HS-5 (cell line): ENCODE data around the gene SIAH3.
"Not testable (repeated sequence)": the region's sequence is repeated elsewhere in the genome, so short reads cannot be mapped to it uniquely, and the experiment has no call there.

ENCODE experiments used
- DNase-seq: peaks from one replicate; pipeline ENCODE4 v3.0.0-alpha.2; 2012; ENCODE audit warnings: low read depth

Gene SIAH3, protein sequence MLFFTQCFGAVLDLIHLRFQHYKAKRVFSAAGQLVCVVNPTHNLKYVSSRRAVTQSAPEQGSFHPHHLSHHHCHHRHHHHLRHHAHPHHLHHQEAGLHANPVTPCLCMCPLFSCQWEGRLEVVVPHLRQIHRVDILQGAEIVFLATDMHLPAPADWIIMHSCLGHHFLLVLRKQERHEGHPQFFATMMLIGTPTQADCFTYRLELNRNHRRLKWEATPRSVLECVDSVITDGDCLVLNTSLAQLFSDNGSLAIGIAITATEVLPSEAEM

DNA sequence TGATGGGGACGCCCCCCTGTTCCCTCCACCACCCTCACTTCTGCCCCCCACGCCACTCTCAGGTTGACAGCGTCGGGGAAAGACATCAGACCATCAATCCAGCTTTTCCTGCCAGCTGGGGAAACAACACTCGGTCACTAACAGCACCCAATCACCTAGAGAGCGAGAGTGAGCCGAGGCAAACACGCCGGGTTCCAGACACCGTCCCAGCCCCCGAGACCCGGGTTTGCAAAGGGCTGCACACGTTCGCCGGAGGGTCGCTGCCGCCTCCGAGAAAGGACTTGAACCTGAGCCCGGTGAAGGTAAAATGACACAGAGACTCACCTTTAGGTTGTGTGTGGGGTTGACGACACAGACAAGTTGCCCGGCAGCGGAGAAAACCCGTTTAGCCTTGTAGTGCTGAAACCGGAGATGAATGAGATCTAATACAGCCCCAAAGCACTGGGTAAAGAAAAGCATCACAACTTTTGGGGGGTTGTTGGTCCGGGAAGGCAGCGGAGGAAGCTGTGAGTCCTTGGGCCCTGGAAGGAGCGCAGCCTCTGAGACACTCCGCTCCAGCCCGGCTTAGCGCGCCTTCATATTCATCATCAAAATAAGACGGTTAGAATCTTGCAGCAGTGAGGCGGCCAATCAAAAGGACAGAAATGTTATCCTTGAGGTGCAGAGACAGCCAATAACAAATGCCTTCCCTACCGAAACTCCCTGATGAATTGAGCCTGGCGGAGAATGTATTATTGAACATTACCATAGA is at the start of gene SIAH3:
SIAH3 (minus strand) TSS at position 583 of the 751 bp plus-strand sequence; CDS start at position 459, 124 bp downstream.
- no peak for DNase-seq

DNA sequence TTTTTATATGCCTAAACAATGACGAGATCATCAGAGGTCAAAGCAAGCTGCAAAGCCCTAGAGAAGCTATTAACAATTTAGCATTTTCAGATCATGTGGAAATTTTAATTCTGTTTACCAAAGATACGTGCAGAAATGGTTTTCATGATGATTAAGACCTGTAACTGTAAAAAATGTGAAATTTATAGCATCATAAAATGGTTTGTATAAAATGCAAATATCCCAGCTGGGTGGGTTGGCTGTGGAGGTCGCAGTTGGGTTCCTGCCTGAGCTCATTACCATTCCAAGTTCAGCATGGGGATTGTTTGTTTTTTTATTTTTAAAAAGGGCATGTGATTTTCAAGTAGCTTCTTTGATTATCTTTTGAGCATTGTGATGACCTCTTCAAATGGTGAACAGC is 47.9 kb upstream of the SIAH3 start:
- no peak for DNase-seq

DNA sequence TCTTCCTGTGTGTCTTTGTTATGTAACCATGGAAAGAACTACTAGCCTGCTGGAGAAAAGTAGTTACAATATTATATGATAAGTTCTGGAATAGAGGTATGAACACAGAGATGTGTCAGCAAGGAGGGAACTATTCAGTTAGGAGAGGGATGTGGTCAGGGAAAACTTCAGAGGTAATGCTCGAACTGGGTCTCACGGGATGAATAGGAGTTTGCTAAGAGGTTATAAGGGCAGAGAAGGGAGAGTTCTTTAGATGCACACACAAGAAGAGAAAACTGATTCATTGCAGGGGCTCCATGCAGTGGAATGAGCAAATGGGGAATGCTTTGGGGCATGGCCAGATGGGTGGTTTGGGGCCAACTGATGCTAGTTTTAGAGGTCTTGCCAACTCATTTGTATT is 46.0 kb upstream of the SIAH3 start:
- no peak for DNase-seq

DNA sequence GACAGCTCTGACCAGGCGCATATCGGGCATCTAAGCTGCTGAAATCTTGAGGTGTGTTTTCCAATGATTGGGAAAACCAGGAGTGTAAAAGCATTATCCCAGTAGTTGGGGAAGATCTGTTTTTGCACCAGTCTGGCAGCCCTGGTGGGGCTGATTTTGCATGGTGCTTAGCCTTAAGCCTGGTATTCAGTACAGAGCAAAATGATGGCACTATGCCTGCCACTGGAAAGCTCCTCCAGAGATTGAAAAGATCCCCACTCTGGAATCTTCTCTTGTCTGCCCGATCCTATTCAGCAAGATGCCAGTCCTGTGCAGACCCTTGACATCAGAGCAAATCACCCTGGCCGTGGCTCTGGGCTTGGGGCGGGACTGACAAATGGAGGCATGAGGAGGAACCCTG is 44.7 kb upstream of the SIAH3 start:
- no peak for DNase-seq

DNA sequence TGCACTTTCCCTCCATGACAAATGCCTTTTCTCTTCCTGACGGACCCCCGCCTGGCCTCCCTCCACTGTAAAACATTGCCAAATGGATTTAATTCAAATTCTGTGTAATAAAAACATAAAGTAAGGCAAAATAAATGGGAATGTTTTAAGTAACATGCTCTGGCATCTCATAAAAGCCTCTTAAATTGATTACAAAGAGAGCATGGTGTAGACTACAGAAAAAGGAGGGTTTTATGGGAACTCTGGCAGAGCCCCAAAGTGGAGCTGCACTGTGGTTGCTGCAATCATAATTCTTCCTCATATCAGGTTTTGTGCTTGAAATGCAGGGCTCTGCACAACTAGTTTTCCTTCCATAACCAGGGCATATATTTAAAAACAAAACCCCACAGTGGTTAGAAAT is 44.3 kb upstream of the SIAH3 start:
- no peak for DNase-seq

DNA sequence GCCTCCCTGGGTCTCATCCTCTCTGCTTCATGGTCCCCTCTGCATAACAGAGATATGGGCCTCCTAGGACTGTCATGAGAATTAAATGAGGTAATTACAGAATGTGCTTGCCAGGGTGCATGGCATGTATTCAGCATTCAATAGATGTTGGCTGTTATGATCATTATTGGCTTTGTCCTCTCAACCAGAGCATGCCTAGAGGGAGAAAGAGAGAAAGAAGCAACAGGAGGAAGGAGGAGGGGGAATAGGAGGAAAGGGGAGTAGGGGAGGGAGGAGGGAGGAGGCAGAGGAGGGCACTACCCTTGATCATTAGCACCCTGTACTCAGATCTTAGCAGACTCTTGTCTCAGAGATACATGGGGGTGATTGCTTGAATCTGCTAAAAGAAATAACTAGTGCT is 41.0 kb upstream of the SIAH3 start:
- DNase-seq = no peak

DNA sequence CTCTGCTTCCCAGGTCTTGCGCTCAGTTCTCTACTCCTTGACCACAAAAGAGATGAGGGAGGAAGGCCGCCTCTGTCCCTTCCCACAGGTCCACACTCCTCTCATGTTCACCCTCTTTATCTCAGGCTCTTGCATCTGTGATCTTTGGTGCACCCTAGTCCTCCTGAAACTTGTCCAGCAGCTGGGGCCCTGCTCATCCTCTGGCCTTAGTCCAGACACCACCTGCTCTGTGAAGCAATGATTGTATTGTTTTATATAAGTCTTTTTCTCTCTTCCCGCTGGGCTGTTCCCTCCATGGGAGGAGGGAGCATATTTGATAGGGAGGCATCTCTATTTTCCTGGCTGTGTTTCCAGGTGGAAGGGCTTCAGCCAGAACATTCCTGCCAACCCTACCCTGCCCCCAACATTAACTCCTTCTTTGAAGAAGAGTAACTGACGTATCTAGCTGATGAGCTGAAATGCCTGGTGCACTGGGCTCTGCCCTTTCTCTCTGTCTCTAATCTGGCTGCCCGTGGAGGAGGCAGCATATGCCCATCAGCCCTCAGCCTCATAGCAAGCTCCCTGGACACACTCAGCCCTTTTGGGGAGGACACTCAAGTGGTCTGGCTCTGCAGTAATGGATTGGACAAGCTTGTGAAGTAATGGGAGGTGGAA is 38.2 kb upstream of the SIAH3 start:
- DNase-seq = no peak

DNA sequence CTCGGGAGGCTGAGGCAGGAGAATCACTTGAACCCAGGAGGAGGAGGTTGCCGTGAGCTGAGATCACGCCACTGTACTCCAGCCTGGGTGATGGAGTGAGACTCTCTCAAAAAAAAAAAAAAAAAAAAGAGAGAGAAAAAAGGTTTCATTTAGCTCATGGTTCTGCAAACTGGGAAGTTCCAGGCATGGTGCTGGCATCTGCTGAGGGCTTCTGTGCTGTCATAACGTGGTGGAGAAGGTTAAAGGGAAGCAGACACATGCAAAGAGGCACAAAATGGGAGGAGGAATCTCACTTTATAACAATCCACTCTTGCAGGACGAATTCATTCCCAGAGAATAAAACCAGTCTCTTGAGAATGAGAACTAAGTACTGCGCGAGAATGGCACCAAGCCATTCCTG is 34.9 kb upstream of the SIAH3 start:
- no peak for DNase-seq

DNA sequence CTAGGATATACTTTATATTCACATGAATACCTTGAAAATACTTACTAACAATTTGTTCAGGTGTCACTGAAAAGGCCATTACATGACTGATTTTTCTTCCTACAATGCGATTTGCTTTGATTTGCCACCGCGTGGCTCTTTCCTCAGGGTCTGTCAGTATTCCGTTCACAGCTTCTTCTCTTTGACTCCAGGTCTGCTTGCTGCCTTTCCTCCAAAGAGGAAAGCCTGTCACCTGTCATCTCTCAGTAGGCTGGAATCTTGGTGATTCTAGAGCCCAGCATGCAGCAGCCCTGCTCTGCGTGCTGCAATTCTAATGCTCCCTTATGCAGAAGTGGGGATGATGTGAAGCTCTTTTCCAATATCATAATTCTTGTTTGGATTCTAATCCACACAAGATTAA is 33.6 kb upstream of the SIAH3 start:
- DNase-seq = no peak

DNA sequence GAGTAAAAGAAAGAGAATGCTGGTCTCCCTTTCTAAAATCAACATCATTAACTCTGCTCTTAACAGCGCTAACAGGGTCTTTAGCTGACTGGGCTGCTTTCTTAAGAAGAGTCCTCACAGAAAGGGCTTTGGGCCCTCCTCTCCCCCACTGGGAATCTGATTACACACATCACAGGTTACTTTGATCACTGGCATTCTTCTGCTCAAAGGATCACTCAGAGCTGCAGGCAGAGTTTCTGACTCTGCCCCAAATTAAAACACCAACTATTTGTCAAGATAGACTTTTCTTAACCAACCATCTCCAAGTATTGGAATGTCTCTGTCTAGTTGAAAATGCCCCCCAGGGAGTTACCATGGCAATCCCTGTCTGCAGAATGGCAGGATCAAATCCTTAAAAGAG is 31.1 kb upstream of the SIAH3 start:
- no peak for DNase-seq

DNA sequence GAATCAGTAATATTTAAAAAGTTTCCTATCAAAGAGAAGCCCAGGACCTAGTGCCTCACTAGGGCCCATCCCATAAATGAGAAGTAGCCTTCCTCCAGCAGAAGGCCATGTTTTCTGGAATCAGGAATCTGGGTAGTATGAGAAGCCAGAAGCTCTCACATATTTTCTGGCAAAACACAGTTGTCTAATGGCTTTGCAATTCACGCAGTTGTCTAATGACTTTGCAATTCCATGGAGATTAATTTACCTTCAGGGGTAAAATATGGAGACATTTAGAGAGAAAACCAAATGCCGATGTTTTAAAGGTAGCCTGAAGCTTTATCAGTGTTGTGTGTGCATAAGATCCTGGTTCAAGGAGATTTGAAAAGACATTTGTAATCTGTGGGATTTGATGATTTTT is 29.8 kb upstream of the SIAH3 start:
- DNase-seq = no peak

DNA sequence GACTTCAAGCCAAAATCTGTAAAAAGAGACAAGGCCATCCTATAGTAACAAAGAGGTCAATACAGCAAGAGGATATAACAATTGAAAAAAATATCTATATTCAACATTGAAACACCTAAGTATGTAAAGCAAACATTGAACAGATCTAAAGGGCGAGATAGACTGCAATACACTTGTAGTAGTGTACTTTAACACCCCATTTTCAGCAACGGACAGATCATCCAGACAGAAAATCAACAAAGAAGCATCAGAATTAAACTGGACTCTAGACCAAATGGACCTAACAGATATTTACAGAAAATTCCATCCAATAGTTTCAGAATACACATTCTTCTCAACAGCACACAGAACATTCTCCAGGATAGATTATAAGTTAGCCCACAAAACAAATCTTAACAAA is 28.7 kb upstream of the SIAH3 start:
- DNase-seq = no peak

DNA sequence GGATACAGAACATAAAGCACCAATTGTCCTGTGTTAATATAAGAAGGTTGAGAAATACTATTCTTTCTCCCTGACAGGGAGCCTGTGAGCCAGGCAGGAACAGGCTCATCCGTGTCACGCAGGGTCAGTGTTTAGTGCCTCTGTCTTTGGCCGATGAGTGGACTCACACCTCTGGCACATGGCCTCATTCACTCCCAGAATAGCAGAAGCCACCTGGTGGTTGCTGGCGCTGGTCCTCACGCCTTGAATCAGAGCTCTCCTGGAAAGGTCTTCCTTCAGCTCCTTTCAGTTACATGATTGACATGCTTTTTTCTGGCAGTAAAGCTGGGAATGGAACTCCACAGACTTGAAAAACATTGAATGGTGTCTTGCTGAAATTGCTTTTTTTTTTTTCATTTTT is 28.1 kb upstream of the SIAH3 start:
- DNase-seq = no peak

DNA sequence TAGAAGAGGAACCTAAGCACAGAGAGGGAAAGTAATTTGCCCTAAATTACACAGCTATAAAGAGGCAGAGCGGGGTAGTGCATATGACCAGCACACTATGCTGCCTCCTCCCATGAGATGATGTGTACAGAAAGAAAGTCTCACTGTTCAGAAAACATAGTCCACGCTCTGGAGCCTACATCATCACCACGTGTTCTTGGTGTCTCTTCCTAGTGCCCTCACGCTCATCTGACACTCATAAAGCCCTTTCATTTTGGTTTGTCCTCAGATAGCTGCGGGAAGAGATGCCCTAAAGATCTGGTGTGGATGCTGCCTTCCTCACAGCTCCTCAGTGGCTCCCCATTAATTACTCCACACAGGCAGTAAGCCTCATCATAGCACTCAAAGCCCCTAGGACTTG is 27.4 kb upstream of the SIAH3 start:
- no peak for DNase-seq

DNA sequence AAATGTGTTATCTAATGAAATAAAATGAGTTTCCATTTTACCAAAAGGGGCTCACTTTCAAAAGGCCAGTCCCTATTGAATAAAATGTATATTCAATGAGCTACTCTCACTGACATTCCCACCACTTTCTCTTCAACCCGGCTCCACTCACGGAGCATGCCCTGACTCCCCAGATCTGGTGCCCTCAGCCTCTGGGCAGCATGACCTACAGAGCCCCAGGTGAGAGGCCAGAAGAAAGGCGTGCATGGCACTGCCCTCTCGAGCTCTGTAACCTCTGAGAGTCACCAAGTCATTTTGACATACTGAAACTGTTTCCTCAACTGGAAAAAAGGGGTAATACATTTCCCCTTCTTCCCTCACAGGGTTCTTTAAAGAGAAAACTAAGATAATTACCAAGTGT is 25.2 kb upstream of the SIAH3 start:
- DNase-seq = no peak

DNA sequence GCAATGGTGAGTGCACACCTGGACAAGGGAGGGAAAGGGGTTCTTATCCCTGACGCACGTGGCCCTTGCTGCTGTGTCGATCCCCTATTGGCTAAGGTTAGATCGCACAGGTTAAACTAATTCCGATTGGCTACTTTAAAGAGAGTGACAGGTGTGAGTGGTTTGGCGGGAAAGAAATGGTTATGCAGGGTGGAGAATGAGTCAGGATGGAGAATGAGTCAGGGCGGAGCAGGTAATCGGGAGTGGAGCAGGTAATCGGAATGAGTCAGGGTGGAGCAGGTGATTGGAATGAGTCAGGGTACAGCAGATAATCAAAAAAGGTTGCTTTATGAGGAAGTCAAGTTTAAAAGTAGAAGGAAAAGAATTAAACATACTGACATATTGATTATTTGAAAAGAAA is 24.4 kb upstream of the SIAH3 start:
- no peak for DNase-seq

DNA sequence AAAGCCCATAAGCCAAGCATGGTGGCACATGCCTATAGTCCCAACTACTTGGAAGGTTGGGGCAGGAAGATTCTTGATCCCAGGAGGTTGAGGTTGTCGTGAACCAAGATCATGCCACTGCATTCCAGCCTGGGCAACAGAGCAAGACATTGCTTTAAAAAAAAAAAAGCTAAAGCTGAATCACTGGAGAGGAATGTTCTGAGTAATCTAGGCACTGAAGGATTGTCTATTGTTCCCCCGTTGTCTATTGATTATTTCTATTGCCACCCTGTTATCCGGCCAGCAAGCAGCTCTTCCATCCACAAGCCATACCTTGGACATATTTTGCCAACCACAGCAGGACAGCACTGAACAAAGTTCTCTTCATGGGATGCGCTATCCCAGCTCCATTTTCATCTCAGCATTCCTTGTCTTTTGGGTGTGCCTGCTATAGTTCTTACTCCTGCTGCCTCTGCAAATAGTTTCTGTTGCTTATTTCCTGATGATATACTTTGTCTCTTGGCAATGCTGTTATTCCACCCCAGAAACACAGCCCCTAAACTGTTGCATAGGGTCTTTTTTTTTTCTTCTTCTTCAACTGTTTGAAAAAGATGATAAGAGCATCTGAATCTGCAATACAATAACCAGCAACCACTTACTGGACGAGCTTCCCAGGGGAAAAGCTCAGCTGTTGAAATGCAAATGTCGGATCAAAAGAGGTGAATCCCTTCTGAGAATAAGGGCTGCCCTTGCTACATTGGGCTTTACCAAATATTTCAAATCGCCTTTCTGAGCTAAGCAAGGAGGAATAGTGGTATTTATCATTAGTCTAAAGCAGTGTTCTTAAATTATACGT is 22.2 kb upstream of the SIAH3 start:
- DNase-seq = peak; percentile 16

DNA sequence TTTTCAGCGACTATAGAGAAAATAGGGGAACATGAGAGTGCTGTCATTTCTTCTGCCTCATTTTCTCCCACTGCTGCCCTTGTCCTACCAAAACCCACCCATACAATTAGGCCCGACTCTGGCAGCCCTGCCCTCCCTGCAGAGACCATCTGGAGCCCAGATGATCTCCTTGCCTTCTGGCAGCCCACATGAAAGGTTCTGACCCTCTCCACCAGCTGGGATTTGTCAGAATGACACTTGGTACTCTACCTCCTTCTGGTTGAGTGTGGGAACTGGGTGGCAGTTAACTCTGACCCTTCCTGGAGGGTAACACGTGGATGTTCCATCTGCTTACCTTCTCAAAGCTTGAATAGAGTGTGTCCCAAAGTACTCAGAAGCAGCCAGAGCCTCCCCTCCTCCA is 21.0 kb upstream of the SIAH3 start:
- DNase-seq = no peak

DNA sequence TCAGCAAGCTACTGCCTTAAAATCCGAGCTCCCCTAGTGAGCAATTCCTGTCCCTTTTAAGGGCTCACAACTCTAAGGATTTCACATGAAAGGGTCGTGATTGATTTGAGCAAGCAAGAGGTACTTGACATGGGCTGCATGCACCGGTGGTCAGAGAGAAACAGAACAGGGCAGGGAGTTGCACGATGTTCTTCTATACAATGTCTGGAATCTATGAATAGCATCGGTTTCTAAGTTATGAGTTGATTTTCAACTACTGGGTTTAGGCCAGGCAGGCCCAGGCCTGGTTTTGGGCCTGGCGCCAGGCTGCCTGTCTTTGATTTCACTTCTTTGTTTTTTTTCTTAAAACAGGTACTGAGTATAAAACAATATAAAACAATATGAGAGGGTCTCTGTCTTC is 19.6 kb upstream of the SIAH3 start:
- DNase-seq = not testable (repeated sequence)

DNA sequence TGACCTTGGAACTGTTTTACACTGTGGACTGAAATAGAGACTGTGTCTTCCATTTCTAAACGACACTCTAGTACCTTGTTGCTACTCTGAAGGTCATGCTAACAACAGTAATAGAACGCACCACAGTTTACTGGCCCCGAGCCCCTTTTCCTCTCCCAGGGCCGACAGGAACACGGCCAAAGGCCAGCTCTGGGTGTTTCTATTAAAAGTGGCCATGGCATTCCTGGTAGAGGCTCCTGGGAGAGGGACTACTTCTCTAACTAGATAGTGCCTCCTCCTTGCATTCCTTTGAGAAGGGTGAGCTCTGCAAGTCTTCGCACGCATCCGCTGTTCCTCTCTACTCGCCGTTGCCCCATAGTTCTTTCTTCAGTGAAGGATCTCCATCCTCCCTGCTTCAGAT is 18.7 kb upstream of the SIAH3 start:
- DNase-seq = no peak

DNA sequence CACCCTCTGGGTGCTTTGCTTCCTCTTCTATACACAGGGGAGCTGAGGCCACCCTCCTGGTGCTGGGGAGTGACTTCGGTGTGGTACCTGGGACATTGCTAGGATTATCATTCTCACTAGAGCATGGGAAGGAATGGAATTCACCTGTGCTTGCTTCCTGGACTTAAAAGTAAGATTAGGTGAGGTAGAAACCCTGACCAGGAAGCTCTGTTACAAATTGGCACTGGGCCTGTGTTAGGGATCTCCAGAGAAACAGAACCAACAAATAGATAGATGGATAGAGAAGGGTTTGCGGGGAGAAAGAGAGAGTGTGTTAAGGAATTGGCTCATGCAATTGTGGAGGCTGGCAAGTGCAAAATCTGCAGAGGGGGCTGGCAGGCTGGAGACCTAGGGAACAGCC is 13.9 kb upstream of the SIAH3 start:
- no peak for DNase-seq
